HepG2 (cell line): ENCODE data around the gene TRIM27. TPM values are rescaled to one million over a fixed set of nuclear protein-coding genes. Genes with fewer than 3 reads are reported as not detected.

Experiments used
- KDM5A ChIP-seq: fragments of 200-600 bp; sonication (generic); IDR thresholded peaks from 2 replicates; pipeline ENCODE4 v1.7.0; 2018; ENCODE audit warnings: antibody characterized with exemption, mild to moderate bottlenecking, low read length, borderline replicate concordance
- MAFG ChIP-seq: sonication (generic); formaldehyde crosslinking; IDR thresholded peaks from 2 replicates; pipeline ENCODE4 v1.5.1; 2020; ENCODE audit warnings: mild to moderate bottlenecking, missing genetic modification reagents
- NCOA5 ChIP-seq: sonication (generic); formaldehyde crosslinking; IDR thresholded peaks from 2 replicates; pipeline ENCODE4 v1.4.0; 2020; ENCODE audit warnings: missing genetic modification reagents
- PRDM15 ChIP-seq: sonication (generic); formaldehyde crosslinking; IDR thresholded peaks from 2 replicates; pipeline ENCODE4 v1.4.0; 2020; ENCODE audit warnings: missing genetic modification reagents
- SP1 ChIP-seq, 2 experiments: fragments of 450-650 bp in 1 of 2; sonication (generic) in 1 of 2; formaldehyde crosslinking in 1 of 2; IDR thresholded peaks; 2 replicates each; pipeline versions ENCODE4 v1.4.0 to v1.6.1; 2016 to 2020; ENCODE audit warnings: missing genetic modification reagents in 1 of 2
- UBTF ChIP-seq: sonication (generic); formaldehyde crosslinking; IDR thresholded peaks from 2 replicates; pipeline ENCODE4 v1.4.0; 2020; ENCODE audit warnings: mild to moderate bottlenecking, missing genetic modification reagents
- ZFAT ChIP-seq: sonication (generic); formaldehyde crosslinking; conservative IDR thresholded peaks from 2 replicates; pipeline ENCODE4 v1.8.1; 2023; ENCODE audit warnings: missing genetic modification reagents, inconsistent platforms
- ZKSCAN5 ChIP-seq: sonication (generic); formaldehyde crosslinking; IDR thresholded peaks from 2 replicates; pipeline ENCODE4 v1.5.1; 2020; ENCODE audit warnings: mild to moderate bottlenecking, missing genetic modification reagents
- ZNF235 ChIP-seq: sonication (generic); formaldehyde crosslinking; IDR thresholded peaks from 2 replicates; pipeline ENCODE4 v1.8.1; 2023; ENCODE audit warnings: mild to moderate bottlenecking, missing genetic modification reagents, borderline replicate concordance
- ZNF598 ChIP-seq: sonication (generic); formaldehyde crosslinking; IDR thresholded peaks from 2 replicates; pipeline ENCODE4 v1.5.1; 2020; ENCODE audit warnings: mild to moderate bottlenecking, missing genetic modification reagents, borderline replicate concordance
- ZNF674 ChIP-seq: sonication (generic); formaldehyde crosslinking; IDR thresholded peaks from 2 replicates; pipeline ENCODE4 v1.5.0; 2020; ENCODE audit warnings: low read depth, mild to moderate bottlenecking, missing genetic modification reagents
- ZNF773 ChIP-seq: sonication (generic); formaldehyde crosslinking; IDR thresholded peaks from 2 replicates; pipeline ENCODE4 v1.4.0; 2020; ENCODE audit warnings: missing genetic modification reagents, borderline replicate concordance
- polyA plus RNA-seq, 8 experiments: library from polyadenylated mRNA; depleted of rRNA in 3 of 8; stranded (reverse) in 7 of 8; unstranded in 1 of 8; fragments of >200 nt; fragmentation: Illumina TruSeq in 4 of 8; extraction: Trizol in 4 of 8; gene quantifications; 2 replicates each; pipeline versions ENCODE4 v1.2.1 to v1.2.3, GENCODE V29; 2011 to 2016; ENCODE audit warnings: low read depth in 4 of 8, missing spikeins in 1 of 8, mixed read lengths in 1 of 8; ENCODE audit not compliant: insufficient read depth in 1 of 8
- total RNA-seq, 5 experiments: library from RNA; depleted of rRNA; stranded (reverse); fragments of >200 nt; fragmentation: Illumina TruSeq; extraction: Trizol; gene quantifications; 2 replicates each; pipeline ENCODE4 v1.2.3, GENCODE V29; 2016; ENCODE audit warnings: low read depth in 1 of 5
- TF ChIP-seq, protein P1 (sequence below): sonication (generic); formaldehyde crosslinking; IDR thresholded peaks from 2 replicates; pipeline ENCODE4 v1.5.0; 2020; ENCODE audit warnings: mild to moderate bottlenecking, missing genetic modification reagents
- TF ChIP-seq, protein P2 (sequence below): IDR thresholded peaks from 2 replicates; pipeline ENCODE4 v1.6.1; 2018; ENCODE audit warnings: missing genetic modification reagents, mild to moderate bottlenecking, missing compliant biosample characterization
- TF ChIP-seq, protein P3 (sequence below): sonication (generic); formaldehyde crosslinking; IDR thresholded peaks from 2 replicates; pipeline ENCODE4 v1.5.0; 2020; ENCODE audit warnings: mild to moderate bottlenecking, missing genetic modification reagents

The TRIM27 gene
- total and polyA plus RNA-seq, 2 of the 13 experiments (the other 11 are each of a cell fraction or from before 2014, with no cell fraction given), result 88.6 to 112 TPM

DNA sequence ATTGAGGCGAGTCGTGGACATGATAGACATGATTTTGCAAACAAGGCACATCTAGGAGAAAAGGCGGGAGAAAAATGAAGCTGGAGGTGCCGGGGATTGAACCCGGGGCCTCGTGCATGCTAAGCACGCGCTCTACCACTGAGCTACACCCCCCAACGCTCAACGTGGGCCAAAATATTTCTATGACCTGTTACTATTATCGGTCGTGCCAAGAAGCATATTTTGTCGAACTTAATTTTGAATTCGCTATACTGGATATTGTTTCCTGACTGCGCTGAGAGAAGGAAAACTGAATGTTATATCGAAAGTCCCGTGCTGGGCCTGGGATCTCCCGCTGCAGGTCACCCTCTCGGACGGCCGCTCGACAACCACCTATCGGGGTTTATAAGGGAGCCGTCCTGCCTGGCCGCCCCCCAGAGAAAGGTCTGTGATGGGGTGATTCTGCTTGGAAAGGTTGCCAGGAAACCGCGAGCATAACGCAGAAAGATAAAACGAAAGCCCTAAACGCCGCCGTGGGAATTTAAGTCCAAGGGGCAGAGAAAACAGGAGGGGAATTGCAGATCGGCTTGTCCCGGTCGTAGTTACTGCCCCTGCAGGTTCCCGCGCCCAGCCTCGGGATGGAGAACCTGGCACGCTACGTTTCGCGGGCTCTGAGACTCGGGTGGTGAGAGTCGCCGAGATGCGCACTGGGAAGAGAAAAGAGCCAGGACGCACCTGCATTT is 60.0 kb downstream of the TRIM27 start (continued):
- TF ChIP-seq, protein P1, sequence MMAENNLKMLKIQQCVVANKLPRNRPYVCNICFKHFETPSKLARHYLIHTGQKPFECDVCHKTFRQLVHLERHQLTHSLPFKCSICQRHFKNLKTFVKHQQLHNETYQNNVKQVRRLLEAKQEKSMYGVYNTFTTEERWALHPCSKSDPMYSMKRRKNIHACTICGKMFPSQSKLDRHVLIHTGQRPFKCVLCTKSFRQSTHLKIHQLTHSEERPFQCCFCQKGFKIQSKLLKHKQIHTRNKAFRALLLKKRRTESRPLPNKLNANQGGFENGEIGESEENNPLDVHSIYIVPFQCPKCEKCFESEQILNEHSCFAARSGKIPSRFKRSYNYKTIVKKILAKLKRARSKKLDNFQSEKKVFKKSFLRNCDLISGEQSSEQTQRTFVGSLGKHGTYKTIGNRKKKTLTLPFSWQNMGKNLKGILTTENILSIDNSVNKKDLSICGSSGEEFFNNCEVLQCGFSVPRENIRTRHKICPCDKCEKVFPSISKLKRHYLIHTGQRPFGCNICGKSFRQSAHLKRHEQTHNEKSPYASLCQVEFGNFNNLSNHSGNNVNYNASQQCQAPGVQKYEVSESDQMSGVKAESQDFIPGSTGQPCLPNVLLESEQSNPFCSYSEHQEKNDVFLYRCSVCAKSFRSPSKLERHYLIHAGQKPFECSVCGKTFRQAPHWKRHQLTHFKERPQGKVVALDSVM, result no peak
- TF ChIP-seq ZNF674 (CRISPR knock-in tag) (no peak), SP1 (IDR thresholded peaks at IDR 0.05) (no peak), SP1 (CRISPR knock-in tag; IDR thresholded peaks at IDR 0.05) (no peak; the same call in 1 of the 2 replicates), NCOA5 (CRISPR knock-in tag) (no peak), ZNF598 (CRISPR knock-in tag) (0 out of 2 replicates have a peak, but pooled peaks have one; percentile 12), ZNF235 (CRISPR knock-in tag) (peak; percentile 33; the same call in 1 of the 2 replicates), PRDM15 (CRISPR knock-in tag) (peak; percentile 15; the same call in 1 of the 2 replicates), ZNF773 (CRISPR knock-in tag) (peak; percentile 95), KDM5A (peak; percentile 67; the same call in 1 of the 2 replicates), MAFG (no peak), ZFAT (CRISPR knock-in tag) (no peak), ZKSCAN5 (no peak), UBTF (peak; percentile 48; the same call in 1 of the 2 replicates)
- TF ChIP-seq, protein P2, sequence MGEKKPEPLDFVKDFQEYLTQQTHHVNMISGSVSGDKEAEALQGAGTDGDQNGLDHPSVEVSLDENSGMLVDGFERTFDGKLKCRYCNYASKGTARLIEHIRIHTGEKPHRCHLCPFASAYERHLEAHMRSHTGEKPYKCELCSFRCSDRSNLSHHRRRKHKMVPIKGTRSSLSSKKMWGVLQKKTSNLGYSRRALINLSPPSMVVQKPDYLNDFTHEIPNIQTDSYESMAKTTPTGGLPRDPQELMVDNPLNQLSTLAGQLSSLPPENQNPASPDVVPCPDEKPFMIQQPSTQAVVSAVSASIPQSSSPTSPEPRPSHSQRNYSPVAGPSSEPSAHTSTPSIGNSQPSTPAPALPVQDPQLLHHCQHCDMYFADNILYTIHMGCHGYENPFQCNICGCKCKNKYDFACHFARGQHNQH (CRISPR knock-in tag), result peak; percentile 87
- TF ChIP-seq, protein P3, sequence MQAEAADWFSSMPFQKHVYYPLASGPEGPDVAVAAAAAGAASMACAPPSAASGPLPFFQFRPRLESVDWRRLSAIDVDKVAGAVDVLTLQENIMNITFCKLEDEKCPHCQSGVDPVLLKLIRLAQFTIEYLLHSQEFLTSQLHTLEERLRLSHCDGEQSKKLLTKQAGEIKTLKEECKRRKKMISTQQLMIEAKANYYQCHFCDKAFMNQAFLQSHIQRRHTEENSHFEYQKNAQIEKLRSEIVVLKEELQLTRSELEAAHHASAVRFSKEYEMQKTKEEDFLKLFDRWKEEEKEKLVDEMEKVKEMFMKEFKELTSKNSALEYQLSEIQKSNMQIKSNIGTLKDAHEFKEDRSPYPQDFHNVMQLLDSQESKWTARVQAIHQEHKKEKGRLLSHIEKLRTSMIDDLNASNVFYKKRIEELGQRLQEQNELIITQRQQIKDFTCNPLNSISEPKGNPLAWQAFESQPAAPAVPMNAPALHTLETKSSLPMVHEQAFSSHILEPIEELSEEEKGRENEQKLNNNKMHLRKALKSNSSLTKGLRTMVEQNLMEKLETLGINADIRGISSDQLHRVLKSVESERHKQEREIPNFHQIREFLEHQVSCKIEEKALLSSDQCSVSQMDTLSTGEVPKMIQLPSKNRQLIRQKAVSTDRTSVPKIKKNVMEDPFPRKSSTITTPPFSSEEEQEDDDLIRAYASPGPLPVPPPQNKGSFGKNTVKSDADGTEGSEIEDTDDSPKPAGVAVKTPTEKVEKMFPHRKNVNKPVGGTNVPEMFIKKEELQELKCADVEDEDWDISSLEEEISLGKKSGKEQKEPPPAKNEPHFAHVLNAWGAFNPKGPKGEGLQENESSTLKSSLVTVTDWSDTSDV (CRISPR knock-in tag), result no peak; the same call in 1 of the 2 replicates
